GM19023 (cell line): ENCODE data around the gene ACTL6B.

Experiments
- ATAC-seq: cut with Tn5 transposase; IDR thresholded peaks from one replicate; pipeline ENCODE4 v1.9.1; 2021; ENCODE audit warnings: mild to moderate bottlenecking, moderate library complexity; ENCODE audit not compliant: unreplicated experiment

ACTL6B gene

DNA sequence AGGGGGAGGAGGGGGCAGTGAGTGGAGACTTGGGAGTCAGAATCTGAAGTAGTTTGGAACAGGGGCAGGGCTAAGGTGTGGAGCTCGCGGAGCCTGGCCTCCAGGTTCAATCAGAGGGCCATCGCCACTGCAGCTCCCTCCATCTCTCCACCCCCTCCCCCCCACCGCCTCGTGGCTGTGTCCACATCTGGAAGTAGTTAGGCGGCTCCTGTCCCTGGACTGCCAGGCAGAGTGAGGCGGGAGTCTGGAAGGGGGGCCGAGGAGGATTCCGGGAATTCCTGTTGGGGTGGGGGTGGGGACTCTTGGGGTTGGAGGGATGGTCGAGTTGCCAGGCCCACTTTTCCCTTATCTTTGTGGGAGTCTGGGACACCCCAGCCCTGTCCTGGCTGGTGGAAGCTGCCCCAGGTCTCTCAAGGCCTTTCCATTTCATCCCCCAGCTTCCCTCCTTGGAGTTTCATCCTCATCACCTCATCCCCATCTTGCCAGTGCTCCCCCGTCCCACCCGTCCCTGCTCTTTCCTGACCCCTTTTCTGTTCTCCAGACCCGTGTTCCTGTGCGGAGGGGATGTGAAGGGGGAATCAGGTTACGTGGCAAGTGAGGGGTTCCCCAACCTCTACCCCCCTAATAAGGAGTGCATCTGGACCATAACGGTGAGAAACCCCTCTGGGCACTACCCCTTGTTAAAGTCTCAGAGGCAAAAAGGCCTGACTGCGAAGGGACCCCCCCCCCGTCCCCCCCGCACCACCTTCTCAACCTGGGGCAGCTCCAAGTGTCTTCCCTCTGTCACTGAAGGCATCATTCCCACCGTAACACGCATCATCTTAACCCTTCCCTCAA, 53.1 kb downstream of the ACTL6B start:
- ATAC-seq: no peak

DNA sequence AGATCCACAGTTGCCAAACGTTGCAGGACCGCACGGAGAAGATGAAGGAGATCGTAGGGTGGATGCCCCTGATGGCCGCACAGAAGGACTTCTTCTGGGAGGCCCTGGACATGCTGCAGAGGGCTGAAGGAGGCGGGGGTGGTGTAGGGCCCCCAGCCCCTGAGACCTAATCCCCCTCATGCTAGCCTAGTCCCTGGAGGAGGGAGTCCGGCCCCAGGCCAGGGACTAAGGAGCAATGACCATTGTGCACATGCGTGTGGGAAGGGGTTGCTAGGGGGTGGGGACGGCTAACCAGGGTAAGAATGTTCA, 55.6 kb downstream of the ACTL6B start:
- no peak for ATAC-seq

DNA sequence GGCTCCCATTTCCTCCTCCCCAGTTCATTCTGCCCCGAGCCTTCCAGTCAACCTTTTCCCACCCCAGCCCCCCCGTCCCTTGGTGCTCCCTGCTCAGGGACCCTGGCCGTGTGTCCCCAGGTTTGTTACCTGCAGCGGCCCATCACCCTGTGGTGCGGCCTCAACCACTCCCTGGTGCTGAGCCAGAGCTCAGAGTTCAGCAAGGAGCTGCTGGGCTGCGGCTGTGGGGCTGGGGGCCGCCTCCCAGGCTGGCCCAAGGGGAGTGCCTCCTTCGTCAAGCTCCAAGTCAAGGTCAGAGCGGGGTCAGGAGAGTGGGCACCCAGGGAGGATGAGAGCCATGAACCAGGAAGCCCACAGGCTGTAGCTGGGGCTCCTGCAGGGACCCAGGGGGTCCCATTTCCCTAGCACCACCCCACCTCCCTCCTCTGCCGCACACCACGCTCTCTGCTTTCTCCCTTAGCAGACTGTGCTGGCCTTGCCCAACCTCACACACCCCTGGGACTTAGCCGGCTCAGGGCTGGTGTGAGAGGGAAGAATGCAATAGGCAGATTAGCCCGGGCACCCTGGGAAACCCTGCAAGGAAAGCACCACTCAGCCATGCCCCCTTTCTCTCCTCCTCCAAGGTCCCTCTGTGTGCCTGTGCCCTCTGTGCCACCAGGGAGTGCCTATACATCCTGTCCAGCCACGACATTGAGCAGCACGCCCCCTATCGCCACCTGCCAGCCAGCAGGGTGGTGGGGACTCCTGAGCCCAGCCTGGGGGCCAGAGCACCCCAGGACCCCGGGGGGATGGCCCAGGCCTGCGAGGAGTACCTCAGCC, 56.1 kb downstream of the ACTL6B start:
- no peak for ATAC-seq

DNA sequence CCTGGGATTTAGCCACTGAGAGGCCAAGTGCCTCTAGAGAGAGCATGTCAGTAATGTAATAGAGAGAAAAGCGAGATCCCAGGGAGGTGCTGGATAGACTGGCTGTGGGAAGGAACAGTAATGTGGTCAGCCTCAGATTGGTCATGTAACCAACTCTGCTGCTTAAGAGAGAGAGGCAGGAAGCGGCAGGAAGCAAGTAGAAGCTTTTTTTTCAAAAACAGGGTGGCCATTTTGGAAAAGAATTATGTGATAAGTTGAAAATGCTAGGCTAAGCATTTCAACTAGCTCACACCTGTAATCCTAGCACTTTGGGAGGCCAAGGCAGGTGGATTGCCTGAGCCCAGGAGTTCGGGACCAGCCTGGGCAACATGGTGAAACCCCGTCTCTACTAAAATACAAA, 57.8 kb downstream of the ACTL6B start:
- ATAC-seq: no peak

DNA sequence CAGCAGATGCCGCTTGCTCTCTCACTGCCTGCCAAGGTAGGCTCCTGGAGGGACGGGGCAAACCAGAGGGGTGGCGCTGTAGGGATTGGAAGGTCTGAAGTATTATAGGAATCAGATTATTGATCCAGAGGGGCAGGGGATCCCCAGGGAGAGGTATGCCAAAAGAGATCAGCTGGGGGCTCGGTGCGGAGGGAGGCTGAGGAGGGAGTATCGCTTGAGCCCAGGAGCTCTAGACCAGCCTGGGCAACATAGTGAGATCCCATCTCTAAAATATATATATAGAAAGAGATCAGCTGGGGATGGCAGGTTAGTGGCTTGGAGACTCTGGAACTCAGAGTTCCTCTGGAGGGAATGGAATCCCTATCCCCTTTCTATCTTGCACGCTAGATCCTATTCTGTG, 61.1 kb downstream of the ACTL6B start:
- no peak for ATAC-seq
